GM19468 (cell line): ENCODE data around the gene SLITRK4.

Experiments used
- ATAC-seq: cut with Tn5 transposase; IDR thresholded peaks from one replicate; pipeline ENCODE4 v1.9.1; 2021; ENCODE audit warnings: mild to moderate bottlenecking, moderate library complexity, moderate number of reproducible peaks; ENCODE audit not compliant: unreplicated experiment; ENCODE audit errors: extremely low read depth

SLITRK4 gene

GRCh38 chrX:143580266-143580665 lies 55.6 kb downstream of the SLITRK4 start:
- no peak for ATAC-seq
